GM19397 (cell line): ENCODE results near the gene GARNL3.

Experiments used
- ATAC-seq: cut with Tn5 transposase; IDR thresholded peaks from one replicate; pipeline ENCODE4 v1.9.1; 2021; ENCODE audit warnings: mild to moderate bottlenecking, moderate library complexity; ENCODE audit not compliant: unreplicated experiment

Gene GARNL3

DNA sequence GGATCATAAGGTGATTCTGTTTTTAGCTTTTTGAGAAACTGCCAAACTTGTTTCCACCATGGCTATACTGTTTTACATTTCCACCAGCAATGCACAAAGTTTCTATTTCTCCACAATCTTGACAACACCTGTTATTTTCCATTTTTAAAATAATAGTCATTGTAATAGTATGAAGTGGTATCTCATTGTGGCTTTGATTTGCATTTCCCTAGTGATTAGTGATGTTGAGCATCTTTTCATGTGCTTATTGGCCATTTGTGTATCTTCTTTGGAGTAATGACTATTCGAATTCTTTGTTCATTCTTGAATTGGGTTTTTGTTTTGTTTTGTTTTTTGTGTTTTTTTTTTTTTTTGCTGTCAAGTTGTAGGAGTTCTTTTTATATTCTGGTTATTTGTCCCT lies 4.9 kb downstream of the GARNL3 start:
- ATAC-seq = no peak

DNA sequence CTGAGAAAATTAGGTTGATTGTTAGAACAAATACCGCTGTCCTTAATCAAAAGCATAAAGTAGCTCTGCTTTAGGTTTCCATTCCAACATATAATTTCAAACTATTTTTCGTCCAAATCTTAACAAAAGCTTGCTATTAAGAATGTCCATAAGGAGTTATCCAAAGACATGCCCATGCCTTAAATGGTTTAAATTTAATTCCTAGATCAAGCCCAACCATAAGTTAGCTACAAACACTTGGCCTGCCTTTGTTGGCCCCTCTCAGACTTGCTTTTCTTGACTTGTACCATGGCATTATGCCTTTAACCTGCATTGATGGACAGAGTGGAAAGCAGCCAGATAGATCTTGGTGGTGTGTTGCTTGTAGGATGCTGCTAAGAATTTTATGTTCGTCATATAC lies 8.8 kb downstream of the GARNL3 start:
- no peak for ATAC-seq

DNA sequence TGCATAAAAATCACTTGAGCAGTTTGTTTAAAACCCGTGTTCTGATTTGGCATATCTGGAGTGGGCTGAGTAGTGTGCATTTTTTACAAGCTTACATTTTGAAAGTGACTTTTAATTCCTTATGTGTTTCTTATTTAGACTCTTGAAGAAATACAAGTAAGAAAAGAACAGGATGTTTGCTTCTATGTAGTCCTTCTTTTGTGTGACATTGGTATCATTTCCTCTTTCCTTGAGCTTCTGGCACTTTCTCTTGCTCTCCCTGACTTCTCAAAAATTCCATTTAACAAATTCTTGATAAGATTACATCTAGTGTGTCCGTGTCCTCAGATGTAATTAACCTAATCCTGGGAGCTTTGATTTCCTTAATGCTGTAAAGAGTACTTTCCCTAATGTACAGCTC lies 12.5 kb downstream of the GARNL3 start:
- ATAC-seq = no peak

DNA sequence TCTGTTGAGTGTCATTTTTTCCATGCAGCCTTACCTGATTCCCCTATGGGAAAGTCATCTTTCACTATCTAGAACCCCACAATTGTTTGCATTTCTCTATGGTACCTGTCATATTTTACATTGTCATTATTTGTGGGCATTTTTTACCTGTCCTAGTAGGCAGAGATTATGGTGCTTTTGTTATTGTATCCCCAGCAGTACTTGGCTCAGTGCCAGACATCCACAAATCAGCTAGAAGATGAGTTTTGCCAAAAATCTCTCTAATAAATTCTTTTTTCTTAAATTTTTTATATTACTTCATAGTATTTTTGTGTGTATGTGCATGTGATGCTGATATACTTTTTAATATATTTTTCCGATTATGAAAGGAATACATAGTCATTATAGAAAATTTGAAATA lies 13.2 kb downstream of the GARNL3 start:
- ATAC-seq = no peak

DNA sequence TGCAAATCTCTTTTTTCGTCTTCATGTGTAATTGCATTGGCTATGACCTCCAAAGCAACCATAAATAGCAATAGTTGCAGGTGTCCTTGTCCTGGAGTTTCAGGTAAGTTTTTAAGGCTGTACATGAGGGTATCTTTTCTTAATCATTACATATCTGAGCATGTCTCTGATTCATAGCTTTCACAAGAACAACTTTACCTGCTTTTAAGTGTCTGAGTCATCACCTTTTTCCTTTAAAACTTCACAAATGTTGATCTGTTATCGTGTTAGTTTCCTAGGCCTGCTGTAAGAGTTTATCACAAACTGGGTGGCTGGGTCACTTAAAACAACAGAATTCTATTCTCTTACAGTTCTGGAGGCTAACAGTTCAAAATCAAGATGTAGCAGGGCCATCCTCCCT lies 13.8 kb downstream of the GARNL3 start:
- ATAC-seq = no peak

DNA sequence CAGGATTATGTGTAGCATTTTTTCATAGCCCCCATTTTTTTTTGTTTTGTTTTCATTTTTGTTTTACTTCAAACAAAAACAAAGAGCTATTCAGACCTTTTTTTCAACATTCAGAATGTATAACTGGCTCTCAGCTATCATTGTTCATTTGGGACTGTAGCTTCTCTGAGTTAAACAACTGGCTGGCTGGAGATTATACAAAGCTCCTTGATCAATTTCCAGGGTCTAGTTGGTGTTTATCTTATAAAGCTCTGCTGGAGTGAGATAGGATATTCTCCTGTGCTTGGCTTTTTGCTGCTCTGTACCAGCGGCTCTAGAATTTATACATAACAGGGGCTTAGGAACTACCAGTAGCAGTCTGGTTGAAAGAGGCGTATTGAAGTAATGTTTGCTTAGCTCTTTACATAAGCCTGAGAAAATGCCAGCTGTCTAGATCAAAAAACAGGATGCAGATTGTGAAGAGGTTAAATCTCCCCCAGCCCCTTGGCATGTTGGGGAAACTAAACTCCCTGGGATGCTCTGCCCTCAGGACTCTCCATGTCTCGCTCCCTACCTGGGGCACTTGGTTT lies 15.2 kb downstream of the GARNL3 start:
- ATAC-seq = no peak

DNA sequence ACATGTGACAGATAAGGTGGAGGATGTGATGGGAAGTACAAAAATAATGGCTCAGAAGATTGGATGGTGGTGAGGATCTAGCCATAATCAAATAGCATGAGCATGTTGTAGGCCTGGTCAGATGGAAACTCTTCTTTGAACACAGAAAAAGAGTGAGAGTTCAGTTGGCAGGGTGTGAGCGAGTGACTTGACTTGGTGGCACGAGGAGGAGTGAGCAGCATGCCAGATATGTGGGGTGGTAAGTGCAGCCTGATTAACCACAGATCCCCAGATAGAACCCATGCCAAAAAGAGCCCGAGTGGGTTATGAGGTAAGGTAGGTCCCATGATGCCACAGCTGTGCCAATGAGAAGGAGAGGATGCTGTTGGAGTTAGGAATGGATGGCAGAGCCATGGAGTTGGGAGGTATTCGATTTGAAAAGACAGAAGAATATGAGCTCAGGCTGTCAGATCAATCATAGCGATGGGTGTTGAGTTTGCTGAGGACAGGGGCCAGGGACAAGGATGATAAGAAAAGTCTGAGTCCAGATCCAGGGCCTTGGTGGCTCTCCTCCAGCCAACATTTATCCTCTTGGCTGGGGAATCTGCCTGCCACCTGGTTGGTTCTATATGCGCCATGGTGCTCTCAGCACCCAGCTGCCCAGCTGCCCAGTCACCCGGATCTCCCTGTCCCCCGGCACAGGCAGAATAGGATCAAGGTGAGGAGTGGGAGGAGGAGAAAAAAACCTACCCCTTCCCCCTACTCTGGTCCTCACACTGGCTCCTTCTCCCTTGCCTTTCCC lies 16.5 kb downstream of the GARNL3 start:
- no peak for ATAC-seq

DNA sequence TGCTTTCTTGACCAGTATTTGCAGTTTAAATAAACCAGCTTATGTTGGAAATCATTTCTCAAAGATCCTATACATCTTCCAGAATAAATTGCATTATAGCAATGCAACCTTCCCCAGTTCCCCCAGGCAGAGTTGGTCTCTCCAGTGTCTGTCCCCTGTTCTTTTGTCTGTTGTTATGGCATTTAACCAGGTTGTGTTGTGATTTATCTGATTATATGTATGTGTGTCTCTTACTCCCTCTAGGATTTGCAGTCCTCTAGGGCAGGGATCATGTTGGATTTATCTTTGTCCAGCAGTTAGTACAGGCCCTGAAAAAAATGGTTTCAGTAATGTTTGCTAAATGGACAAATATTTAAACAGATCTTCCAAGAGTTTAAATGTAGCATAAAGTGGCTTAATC lies 17.3 kb downstream of the GARNL3 start:
- ATAC-seq = no peak

DNA sequence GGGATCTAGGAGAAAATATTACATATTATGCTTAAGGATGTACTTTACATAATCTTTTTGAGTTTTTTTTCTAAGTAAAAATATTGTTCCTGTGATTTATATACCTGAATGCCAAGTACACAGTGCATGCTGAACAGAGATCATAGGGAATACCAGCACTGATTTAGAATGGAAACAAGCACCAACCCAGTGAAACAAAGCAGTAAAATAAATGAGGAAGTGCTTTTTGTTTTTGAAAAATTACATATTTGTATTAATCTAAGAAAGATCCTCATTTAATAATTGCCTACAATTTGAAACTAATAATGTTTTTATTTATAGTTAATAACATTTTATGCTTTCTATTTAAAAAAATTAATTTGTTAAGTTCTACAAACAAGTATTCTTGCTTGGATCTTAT lies 18.0 kb downstream of the GARNL3 start:
- ATAC-seq = no peak

DNA sequence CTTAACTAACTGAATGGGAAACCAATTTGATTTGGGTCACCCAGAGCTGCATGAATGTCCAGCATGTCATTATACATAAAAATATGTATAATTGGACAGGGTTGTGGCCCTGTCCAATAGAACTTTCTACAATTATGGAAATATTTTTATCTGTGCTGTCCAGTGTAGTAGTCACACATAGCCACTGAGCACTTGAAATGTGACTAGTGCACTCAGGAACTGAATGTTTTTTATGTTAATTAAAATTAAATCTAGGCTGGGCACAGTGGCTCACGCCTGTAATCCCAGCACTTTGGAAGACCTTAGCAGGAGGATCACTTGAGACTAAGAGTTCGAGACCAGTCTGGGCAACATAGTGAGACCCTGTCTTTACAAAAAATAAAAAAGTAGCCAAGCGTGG lies 18.6 kb downstream of the GARNL3 start:
- no peak for ATAC-seq

DNA sequence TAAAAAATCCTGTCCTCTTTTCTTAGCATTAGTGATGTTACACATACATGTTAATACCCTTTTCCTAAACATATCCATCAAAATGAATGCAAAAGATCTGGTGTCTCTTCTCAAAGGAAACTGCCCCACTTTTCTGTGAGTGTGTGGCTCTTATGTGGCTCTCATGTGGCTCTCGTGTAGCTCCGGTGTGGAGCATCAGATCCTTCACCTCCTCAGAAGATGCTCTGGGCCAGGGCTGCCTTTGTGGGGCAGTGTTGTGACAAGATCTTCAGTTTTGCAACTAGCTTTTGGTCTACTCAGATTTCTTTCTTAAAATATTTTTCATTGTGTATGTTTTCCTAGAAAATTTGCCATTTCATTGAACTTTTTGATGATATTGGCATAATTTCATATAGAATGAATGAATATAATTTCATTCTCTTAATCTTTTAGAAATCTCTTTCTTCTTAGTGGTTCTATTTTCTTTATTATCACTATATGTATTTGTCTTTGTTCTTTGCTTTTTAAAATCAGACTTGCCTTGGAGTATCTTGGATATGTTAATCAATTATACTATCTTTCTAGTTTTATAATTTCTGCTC lies 19.4 kb downstream of the GARNL3 start:
- no peak for ATAC-seq

DNA sequence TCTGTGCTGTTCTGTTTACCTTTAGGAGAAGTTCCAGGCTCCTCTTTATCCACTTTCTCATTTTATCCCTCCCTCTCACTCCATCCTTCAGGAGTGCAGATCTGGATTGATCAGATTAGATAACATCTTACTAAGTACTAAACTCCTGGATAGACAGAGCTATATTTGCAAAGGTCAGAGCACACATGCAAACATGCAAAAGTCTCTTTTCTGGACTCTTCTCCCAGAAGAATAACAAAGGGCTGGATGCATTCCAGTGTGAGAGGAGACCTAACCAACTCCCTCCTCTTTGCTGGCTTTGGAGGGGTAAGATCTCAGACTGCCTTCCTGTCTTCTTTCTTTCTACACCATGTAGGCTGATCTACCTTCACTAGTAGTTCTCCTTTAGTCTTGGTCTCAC lies 21.4 kb downstream of the GARNL3 start:
- ATAC-seq = no peak

DNA sequence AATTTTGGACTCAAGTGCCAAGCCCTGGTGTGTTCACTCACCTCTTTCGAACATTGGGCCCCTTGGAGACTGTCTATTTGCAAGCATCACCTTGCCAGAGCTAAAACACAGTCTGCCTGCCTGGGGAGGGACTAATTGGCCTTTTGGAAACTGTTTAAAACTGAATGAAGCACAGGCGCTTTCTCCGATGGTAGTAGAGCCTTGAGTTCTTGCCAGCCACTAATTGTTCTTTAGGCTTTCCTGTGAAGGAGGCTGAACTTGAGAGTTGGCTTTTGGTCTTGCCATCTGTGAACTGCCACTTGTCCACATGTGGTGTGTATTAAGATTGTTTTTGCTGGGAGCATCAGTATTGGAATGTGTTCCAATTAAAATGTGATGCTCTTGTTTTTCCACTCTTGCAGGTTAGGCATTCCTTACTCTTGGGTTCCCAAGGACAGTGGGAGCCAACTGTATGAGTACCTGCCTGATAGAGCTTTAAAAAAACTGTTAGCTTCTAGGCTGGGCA lies 26.0 kb downstream of the GARNL3 start:
- ATAC-seq = no peak

DNA sequence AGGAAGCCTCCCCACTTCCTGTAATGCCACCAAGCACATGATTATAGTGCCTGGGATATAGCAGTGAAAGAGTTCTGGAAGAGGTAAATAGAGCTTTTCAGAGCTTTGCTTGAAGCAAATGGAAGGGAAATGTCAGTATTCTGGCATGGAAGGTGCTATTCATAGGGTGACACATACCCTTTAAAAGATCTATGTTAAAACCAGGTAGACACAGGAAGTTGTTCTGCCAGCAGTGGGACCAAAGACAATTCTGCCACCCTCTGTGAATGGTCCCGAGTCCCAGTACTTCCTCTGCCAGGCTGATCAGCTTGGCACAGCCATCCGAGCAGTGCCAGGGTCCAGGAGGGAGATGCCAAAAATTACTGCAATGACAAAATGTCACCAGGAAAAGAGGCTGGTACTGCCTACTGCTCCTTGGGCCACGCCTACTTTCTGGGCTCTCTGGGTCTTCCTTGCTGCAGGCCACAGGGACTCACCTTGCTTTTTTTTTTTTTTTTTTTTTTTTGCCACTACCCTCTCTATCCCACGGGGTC lies 26.7 kb downstream of the GARNL3 start:
- ATAC-seq = no peak

DNA sequence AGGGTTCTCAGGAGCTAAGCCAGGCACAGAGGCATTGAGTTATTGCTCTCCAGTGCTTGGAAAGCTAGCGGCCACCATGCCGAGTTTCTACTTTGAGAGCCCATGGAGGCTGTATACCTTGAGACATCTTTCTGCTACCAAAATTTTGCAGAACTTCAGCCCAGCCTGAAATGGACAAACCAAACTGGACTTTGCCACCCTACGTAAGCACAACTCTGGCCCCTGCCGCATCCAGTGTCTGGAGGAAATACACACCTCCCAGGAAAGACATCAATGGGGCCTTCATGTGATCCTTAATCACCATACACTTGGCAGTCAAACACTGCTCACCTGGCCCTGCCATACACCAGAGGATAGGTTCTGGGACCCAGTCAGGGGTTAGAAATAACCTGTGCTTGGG lies 27.8 kb downstream of the GARNL3 start:
- ATAC-seq = no peak

DNA sequence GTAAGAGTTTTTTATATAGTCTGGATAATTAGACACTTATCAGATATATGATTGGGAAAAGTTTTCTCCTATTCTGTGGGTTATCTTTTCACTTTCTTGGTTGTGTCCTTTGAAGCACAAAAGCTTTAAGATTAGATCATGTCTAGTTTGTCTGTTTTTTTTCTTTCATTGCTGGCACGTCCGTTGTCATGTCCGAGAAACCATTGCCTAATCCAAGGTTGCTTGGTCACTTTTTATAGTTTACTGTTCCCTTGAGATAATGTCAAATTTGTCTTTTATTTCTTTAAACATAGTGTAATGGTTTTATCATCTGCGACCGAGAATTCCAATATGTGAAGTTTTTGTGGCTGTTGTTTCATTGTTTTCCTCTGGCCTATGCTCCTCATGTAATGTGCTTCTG lies 28.8 kb downstream of the GARNL3 start:
- no peak for ATAC-seq

DNA sequence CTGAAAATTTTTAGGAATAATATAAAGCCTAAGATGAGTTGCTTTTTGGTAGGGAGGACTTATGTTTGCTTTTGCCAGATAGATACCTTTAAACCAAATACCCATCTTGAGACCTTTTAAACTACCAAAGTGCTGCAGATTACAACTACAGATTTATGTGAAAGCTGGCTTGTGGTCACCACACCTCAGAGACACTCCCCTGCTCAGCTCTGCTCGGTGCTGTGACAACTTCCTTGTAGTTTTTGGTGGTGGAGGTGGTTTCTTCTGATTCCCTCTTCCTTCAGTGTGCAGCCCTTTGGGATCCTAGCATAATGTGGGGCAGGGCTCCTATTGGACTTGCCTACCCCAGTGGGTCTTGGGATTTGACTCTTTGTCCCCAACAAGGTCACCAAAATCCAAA lies 29.2 kb downstream of the GARNL3 start:
- ATAC-seq = no peak

DNA sequence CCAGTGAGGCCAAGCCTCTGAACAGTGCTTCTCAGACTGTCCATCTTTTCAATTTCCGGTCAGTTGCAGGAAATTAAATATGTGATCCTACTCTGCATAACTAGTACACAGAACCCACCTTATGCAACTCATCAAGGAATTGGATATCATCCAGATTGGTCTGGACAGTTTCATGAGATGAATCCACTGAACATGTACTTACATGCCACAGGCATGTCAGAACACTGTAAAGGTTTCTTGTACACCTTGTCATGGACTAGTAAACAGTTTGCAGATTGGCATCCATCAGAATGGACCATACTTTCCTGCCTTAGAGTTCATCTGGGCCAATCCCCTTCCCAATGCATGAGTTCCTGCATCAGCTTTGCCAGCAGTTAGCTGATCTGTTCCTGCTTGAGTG lies 30.4 kb downstream of the GARNL3 start:
- ATAC-seq = no peak

DNA sequence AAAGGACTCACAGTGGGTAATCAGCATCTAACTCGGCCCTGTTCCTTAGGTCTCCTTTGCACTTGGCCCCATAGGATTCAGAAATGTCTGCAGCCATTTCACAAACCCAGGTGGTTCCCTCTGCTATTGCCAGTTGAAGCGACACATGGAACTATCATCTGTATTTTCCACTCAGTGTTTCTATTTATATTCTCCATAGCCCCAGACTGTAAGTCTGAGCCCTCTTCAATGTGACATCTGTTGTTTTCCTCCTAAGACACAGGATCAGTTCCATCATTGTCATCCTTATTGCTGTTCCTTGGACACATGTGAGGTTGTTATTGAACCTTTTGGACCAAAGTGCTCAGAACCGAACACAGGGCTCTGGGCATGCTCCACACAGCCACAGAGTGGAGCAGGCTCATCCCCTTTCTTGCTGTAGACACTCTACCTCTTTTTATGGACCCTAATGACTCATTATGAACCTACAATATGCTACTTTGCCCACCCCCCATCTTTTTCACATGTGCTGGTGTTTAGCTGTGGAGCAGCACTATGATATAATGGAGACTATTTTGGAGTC lies 36.4 kb downstream of the GARNL3 start:
- no peak for ATAC-seq

DNA sequence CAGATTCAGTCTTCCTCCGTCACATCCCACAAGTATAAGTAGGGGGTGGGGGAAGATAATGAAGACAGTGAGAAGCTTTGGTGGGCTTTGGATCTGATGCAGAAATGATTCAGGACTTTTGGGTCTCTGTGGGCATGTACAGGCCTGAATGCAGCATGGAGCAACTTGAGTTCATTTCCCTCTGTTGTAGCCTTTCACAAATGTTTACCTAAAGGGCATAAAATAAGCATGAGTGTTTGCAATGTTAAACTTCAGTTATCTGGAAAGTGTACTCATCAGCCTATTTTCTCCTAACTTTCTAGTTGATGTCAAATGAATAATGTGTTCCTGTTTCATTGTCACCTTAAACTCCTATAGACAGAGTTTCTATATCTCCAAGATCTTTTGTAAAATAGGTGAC lies 39.3 kb downstream of the GARNL3 start:
- no peak for ATAC-seq

DNA sequence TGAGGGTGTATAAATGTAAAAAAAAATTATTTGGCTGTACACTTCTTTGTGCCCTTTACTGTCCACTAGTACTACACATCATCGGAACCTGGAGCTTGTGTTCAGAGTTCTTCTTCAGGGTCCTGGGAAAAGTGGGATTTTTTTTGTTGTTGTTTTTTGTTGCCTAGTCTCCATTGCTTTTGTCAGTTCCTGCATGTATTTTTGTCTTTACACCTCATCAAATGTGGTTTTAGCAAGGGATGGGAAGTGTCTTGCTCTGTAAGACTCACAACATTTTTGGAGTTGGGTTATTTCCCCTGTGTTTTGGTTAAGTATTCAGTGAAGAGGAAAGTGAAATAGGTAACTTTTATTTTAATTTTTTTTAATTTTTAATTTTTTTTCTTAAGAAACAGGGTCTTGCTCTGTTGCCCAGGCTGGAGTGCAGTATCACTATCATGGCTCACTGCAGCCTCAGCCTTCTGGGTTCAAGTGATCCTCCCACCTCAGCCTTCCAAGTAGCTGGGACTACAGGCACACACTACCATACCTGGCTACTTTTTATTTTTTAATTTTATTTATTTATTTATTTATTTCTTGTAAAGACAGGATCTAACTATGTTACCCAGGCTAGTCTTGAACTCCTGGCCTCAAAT lies 40.7 kb downstream of the GARNL3 start:
- ATAC-seq = no peak
